Measurements from ENCODE around the gene SMYD3.

- TF ChIP-seq ZNF274 (IDR thresholded peaks at IDR 0.05; ENCODE audit: low read depth, low read length) (no peak), YY1 (IDR thresholded peaks at IDR 0.05; ENCODE audit: insufficient read depth, insufficient read length) (no peak), SUZ12 (IDR thresholded peaks at IDR 0.05; ENCODE audit: extremely low read depth, insufficient read depth, insufficient read length) (no peak)
These were observed 466.7 kb downstream of the SMYD3 start for GRCh38 chr1:246040200-246040890.
